OCI-LY3 (cell line): ENCODE data around the gene CDKN2A.

Experiments used
- H2AFZ ChIP-seq: fragments of 200-600, 300-600 bp; shearing (Covaris generic); 2 replicates; pipeline ENCODE4 v1.6.0; 2014; ENCODE audit warnings: antibody characterized with exemption, low read depth, low read length
- H3K27ac ChIP-seq: fragments of 200-600, 300-600 bp; sonication (generic); 2 replicates; pipeline ENCODE4 v1.5.1; 2014; ENCODE audit warnings: mild to moderate bottlenecking, low read length, moderate library complexity, mixed read lengths
- H3K27me3 ChIP-seq: fragments of 200-600, 300-600 bp; sonication (generic); 2 replicates; pipeline ENCODE4 v1.6.1; 2014; ENCODE audit warnings: low read depth, low read length, mixed read lengths
- H3K36me3 ChIP-seq: fragments of 200-600, 300-600 bp; sonication (generic); replicated peaks from 2 replicates; pipeline ENCODE3; 2014; ENCODE audit warnings: low read depth, low read length, mixed read lengths
- H3K4me1 ChIP-seq: fragments of 300-600, 200-600 bp; sonication (generic); 2 replicates; pipeline ENCODE4 v1.6.1; 2014; ENCODE audit warnings: low read length, mixed read lengths
- H3K4me2 ChIP-seq: fragments of 200-600, 300-600 bp; sonication (generic); 2 replicates; pipeline ENCODE4 v1.6.1; 2014; ENCODE audit warnings: low read length, mixed read lengths
- H3K4me3 ChIP-seq: fragments of 300-600, 200-600 bp; sonication (generic); 2 replicates; pipeline ENCODE4 v1.5.1; 2014; ENCODE audit warnings: antibody characterized with exemption, mild to moderate bottlenecking, low read length, moderate library complexity
- H3K79me2 ChIP-seq: fragments of 300-600, 200-600 bp; shearing (Covaris generic); 2 replicates; pipeline ENCODE4 v1.6.1; 2014; ENCODE audit warnings: mild to moderate bottlenecking, low read length, mixed read lengths
- H3K9ac ChIP-seq: fragments of 300-600, 200-600 bp; shearing (Covaris generic); 2 replicates; pipeline ENCODE4 v1.6.0; 2014; ENCODE audit warnings: mild to moderate bottlenecking, low read length, moderate library complexity
- H3K9me3 ChIP-seq: fragments of 200-600, 300-600 bp; shearing (Covaris generic); 2 replicates; pipeline ENCODE4 v1.6.1; 2014; ENCODE audit warnings: low read length, mixed read lengths; ENCODE audit not compliant: insufficient read depth
- H4K20me1 ChIP-seq: fragments of 200-600, 300-600 bp; sonication (generic); 2 replicates; pipeline ENCODE4 v1.6.1; 2016; ENCODE audit warnings: low read length, mixed read lengths; ENCODE audit not compliant: insufficient read depth
- EZH2phosphoT487 ChIP-seq: fragments of 200-600 bp; shearing (Covaris generic); IDR thresholded peaks from 2 replicates; pipeline ENCODE4 v1.6.1; 2018; ENCODE audit warnings: antibody characterized with exemption, mixed run types, low read depth
- TF ChIP-seq, protein P1 (sequence below): fragments of 200-600, 300-600 bp; sonication (generic); IDR thresholded peaks from 2 replicates; pipeline ENCODE4 v1.5.1; 2014; ENCODE audit warnings: antibody characterized with exemption, low read length, low read depth

The CDKN2A gene

GRCh38 chr9:21933865-21934264, 60.3 kb downstream of the CDKN2A start:
- H2AFZ ChIP-seq = no peak overlapping the region
- no peaks in the 10 kb centered on the region for H3K79me2 ChIP-seq
- TF ChIP-seq EZH2phosphoT487 = no peak
- TF ChIP-seq, protein P1, sequence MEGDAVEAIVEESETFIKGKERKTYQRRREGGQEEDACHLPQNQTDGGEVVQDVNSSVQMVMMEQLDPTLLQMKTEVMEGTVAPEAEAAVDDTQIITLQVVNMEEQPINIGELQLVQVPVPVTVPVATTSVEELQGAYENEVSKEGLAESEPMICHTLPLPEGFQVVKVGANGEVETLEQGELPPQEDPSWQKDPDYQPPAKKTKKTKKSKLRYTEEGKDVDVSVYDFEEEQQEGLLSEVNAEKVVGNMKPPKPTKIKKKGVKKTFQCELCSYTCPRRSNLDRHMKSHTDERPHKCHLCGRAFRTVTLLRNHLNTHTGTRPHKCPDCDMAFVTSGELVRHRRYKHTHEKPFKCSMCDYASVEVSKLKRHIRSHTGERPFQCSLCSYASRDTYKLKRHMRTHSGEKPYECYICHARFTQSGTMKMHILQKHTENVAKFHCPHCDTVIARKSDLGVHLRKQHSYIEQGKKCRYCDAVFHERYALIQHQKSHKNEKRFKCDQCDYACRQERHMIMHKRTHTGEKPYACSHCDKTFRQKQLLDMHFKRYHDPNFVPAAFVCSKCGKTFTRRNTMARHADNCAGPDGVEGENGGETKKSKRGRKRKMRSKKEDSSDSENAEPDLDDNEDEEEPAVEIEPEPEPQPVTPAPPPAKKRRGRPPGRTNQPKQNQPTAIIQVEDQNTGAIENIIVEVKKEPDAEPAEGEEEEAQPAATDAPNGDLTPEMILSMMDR = no peak
- no peak overlapping the region for H3K9ac ChIP-seq
- H3K27me3 ChIP-seq = no peaks in the 10 kb centered on the region
- H3K27ac ChIP-seq = no peak overlapping the region
- H4K20me1 ChIP-seq = no peaks in the 10 kb centered on the region
- no peaks in the 10 kb centered on the region for H3K36me3 ChIP-seq
- H3K4me3 ChIP-seq = no peak overlapping the region
- no peaks in the 10 kb centered on the region for H3K4me1 ChIP-seq
- no peak overlapping the region for H3K4me2 ChIP-seq
- no peaks in the 10 kb centered on the region for H3K9me3 ChIP-seq

DNA sequence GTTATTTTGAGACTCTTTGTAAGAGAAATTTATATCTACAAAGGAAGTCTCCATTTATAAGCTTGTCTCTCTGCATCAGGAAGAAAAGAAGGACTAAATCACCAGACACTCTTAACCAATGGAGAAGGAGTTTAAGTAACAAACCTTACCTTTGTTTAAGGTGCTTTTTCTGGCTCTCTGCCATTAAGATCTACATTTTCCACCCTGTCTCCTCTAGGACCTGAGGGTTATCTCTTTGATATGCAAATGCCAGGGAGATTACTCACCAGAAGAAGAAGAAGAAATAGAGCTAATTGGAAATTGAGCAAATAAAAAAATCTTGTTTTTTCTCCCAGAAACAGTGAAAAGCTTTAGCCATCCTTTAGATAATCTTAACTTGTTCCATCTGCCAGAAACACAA, 60.9 kb downstream of the CDKN2A start:
- Histone ChIP-seq H3K36me3 (no peaks in the 10 kb centered on the region), H3K4me1 (no peaks in the 10 kb centered on the region), H2AFZ (no peak overlapping the region), H3K4me3 (no peak overlapping the region), H3K4me2 (no peak overlapping the region), H3K9ac (no peak overlapping the region), H4K20me1 (no peaks in the 10 kb centered on the region), H3K79me2 (no peaks in the 10 kb centered on the region), H3K9me3 (no peaks in the 10 kb centered on the region), H3K27ac (no peak overlapping the region), H3K27me3 (no peaks in the 10 kb centered on the region)
- TF ChIP-seq, protein P1 = no peak
- no peak for TF ChIP-seq EZH2phosphoT487

DNA sequence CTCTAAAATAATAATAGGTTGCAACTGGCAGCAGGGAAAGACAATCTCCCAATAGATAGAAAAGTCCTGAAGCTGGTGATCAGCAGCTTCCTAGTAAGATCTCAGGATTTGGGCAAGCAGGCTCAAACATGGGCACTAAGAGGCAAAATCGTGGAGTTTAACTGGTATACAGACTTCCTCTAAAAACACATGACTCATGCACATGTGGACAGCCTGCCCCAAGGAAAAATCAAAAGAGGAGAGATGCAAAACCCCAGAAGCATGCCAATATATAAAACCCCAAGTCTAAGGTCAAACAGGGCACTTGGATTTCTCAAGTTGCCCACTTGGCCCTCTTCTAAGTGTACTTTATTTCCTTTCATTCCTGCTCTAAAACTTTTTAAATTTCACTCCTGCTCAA, 62.8 kb downstream of the CDKN2A start:
- Histone ChIP-seq H3K9me3 (no peaks in the 10 kb centered on the region), H3K4me3 (no peak overlapping the region), H3K4me2 (no peak overlapping the region), H3K36me3 (no peaks in the 10 kb centered on the region), H2AFZ (no peak overlapping the region), H3K27ac (no peak overlapping the region), H3K4me1 (no peaks in the 10 kb centered on the region), H3K79me2 (no peaks in the 10 kb centered on the region), H3K9ac (no peak overlapping the region), H4K20me1 (no peaks in the 10 kb centered on the region), H3K27me3 (no peaks in the 10 kb centered on the region)
- TF ChIP-seq EZH2phosphoT487 = no peak
- TF ChIP-seq, protein P1 = no peak

DNA sequence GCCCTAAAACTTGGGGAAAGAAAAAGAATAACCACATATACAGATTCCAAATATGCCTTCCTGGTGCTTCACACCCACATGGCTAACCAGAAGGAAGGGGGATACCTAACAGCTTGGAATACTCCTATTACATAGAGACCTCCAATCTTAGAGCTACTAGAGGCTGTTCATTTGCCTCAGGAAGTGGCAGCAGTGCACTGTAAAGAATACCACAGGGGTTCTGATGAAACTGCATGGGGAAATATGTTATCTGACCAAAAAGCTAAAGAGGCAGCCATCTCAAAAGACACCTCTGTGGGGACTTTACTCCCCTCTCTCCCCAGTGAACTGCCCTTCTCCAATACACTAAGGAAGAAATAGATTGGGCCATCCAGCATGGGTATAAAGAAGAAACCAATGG, 66.4 kb downstream of the CDKN2A start:
- Histone ChIP-seq H3K27me3 (no peaks in the 10 kb centered on the region), H2AFZ (no peak overlapping the region), H3K36me3 (no peaks in the 10 kb centered on the region), H3K4me2 (no peak overlapping the region), H3K4me3 (no peak overlapping the region), H3K9me3 (no peaks in the 10 kb centered on the region), H4K20me1 (no peaks in the 10 kb centered on the region), H3K79me2 (no peaks in the 10 kb centered on the region), H3K4me1 (no peaks in the 10 kb centered on the region), H3K27ac (no peak overlapping the region), H3K9ac (no peak overlapping the region)
- no peak for TF ChIP-seq EZH2phosphoT487
- TF ChIP-seq, protein P1 = no peak
